A549 treated with RU486 at 1 μM for 4 hours (cell line): ENCODE results near the gene PDZD2. TPM values are rescaled to one million over a fixed set of nuclear protein-coding genes. Genes with fewer than 3 reads are reported as not detected.

Experiments used
- total RNA-seq: library from RNA; stranded (reverse); fragments of 200-300 nt; extraction: Qiagen RNA extraction; gene quantifications from 5 replicates; pipeline ENCODE4 v1.2.3, GENCODE V29; 2022; ENCODE audit warnings: low read depth

The PDZD2 gene
- 0.08 to 0.26 TPM (median 0.13 TPM) in 4 of 5 replicates, not detected in the other for total RNA-seq

DNA sequence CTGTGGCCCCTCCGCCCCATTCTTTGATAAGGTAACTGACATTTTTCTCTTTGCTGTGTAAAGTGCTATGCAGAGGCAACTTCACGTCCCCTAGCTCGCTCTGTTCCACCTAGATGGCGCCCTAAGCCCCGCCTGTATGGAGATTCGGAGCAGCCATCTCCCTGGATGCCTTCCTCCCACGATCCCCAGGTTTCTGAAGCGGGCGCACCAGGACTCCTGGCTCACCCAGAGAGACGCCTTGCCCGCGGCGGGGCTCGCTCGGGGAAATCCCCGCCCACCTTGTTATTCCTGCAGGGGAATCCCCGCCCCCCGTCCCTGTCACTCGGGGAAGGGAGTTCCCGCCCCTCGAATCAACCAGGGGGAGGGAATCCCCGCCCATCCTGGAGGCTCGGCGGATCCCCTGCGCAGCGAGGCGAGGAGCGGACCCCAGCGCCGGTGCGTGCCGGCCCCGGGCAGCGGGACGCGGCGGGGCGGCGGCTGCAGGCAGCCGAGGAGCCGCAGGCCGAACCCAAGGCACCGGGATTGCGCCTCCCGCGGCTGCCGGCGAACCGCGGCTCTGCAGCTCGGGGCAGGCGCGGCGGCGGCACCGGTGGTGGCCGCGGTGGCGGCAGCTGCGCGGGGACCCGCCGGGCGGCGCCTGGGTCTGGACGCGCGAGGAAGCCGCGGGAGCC lies at the start of gene PDZD2:
PDZD2 (plus strand) TSS at position 384 of the 671 bp plus-strand sequence.

Other genes starting within 250 kb of the PDZD2 start
- gene DROSHA, start 107.0 kb upstream of the PDZD2 start, total RNA-seq, result 38.0 to 46.9 TPM (median 40.7 TPM) in 5 replicates
- gene C5orf22, start 106.8 kb upstream of the PDZD2 start, total RNA-seq, result 10.3 to 16.4 TPM (median 13.7 TPM) in 5 replicates